HepG2 (cell line): Measurements from ENCODE around the gene ERVMER34-1. TPM values are rescaled to one million over a fixed set of nuclear protein-coding genes. Genes with fewer than 3 reads are reported as not detected.
A peak's percentile ranks its signal among the peaks of the same experiment; 100 is the strongest.

Source experiments
- ASH2L ChIP-seq: fragments of 300-600, 200-600 bp; sonication (generic); IDR thresholded peaks from 2 replicates; pipeline ENCODE4 v1.7.0; 2017; ENCODE audit warnings: low read depth, mild to moderate bottlenecking, moderate library complexity, mixed read lengths, low read length; ENCODE audit not compliant: insufficient read length
- CBFB ChIP-seq: sonication (generic); formaldehyde crosslinking; IDR thresholded peaks from 2 replicates; pipeline ENCODE4 v1.4.0; 2020; ENCODE audit warnings: missing genetic modification reagents
- JUNB ChIP-seq: sonication (generic); formaldehyde crosslinking; IDR thresholded peaks from 2 replicates; pipeline ENCODE4 v1.8.0; 2022; ENCODE audit warnings: missing genetic modification reagents, mild to moderate bottlenecking, borderline replicate concordance
- MTA1 ChIP-seq: sonication (generic); formaldehyde crosslinking; IDR thresholded peaks from 2 replicates; pipeline ENCODE4 v1.4.0; 2020; ENCODE audit warnings: missing genetic modification reagents, mild to moderate bottlenecking, borderline replicate concordance
- NR2F2 ChIP-seq: IDR thresholded peaks from 2 replicates; pipeline ENCODE4 v1.6.1; 2012; ENCODE audit warnings: low read depth, inconsistent platforms, borderline replicate concordance
- NR3C1 ChIP-seq: sonication (generic); formaldehyde crosslinking; IDR thresholded peaks from 2 replicates; pipeline ENCODE4 v1.4.0; 2020; ENCODE audit warnings: missing genetic modification reagents
- SPEN ChIP-seq: sonication (generic); formaldehyde crosslinking; IDR thresholded peaks from 2 replicates; pipeline ENCODE4 v1.5.1; 2020; ENCODE audit warnings: low read depth, mild to moderate bottlenecking, missing genetic modification reagents
- ZNF232 ChIP-seq: sonication (generic); formaldehyde crosslinking; IDR thresholded peaks from 2 replicates; pipeline ENCODE4 v1.4.0; 2020; ENCODE audit warnings: missing genetic modification reagents, borderline replicate concordance
- ZNF350 ChIP-seq: sonication (generic); formaldehyde crosslinking; IDR thresholded peaks from 2 replicates; pipeline ENCODE4 v1.4.0; 2020; ENCODE audit warnings: mild to moderate bottlenecking, low read depth, missing genetic modification reagents, borderline replicate concordance
- ZNF672 ChIP-seq: sonication (generic); formaldehyde crosslinking; IDR thresholded peaks from 2 replicates; pipeline ENCODE4 v1.8.1; 2022; ENCODE audit warnings: missing genetic modification reagents
- polyA plus RNA-seq, 8 experiments: library from polyadenylated mRNA; depleted of rRNA in 3 of 8; stranded (reverse) in 7 of 8; unstranded in 1 of 8; fragments of >200 nt; fragmentation: Illumina TruSeq in 4 of 8; extraction: Trizol in 4 of 8; gene quantifications; 2 replicates each; pipeline versions ENCODE4 v1.2.1 to v1.2.3, GENCODE V29; 2011 to 2016; ENCODE audit warnings: low read depth in 4 of 8, missing spikeins in 1 of 8, mixed read lengths in 1 of 8; ENCODE audit not compliant: insufficient read depth in 1 of 8
- total RNA-seq, 5 experiments: library from RNA; depleted of rRNA; stranded (reverse); fragments of >200 nt; fragmentation: Illumina TruSeq; extraction: Trizol; gene quantifications; 2 replicates each; pipeline ENCODE4 v1.2.3, GENCODE V29; 2016; ENCODE audit warnings: low read depth in 1 of 5
- TF ChIP-seq, protein P1 (sequence below): IDR thresholded peaks from 2 replicates; pipeline ENCODE4 v1.6.1; 2016; ENCODE audit warnings: low read depth
- TF ChIP-seq, protein P2 (sequence below): sonication (generic); formaldehyde crosslinking; IDR thresholded peaks from 2 replicates; pipeline ENCODE4 v1.4.0; 2020; ENCODE audit warnings: mild to moderate bottlenecking, missing genetic modification reagents
- TF ChIP-seq, protein P3 (sequence below): sonication (generic); formaldehyde crosslinking; IDR thresholded peaks from 2 replicates; pipeline ENCODE4 v1.8.0; 2022; ENCODE audit warnings: mild to moderate bottlenecking, missing genetic modification reagents, moderate library complexity
- TF ChIP-seq, protein P4 (sequence below): sonication (generic); formaldehyde crosslinking; IDR thresholded peaks from 2 replicates; pipeline ENCODE4 v1.4.0; 2020; ENCODE audit warnings: missing genetic modification reagents
- TF ChIP-seq, protein P5 (sequence below), 2 experiments: sonication (generic) in 1 of 2; formaldehyde crosslinking in 1 of 2; IDR thresholded peaks; 2 replicates each; pipeline versions ENCODE4 v1.5.1 to v1.6.1; 2011 to 2020; ENCODE audit warnings: borderline replicate concordance in 1 of 2, low read depth in 1 of 2, low read length in 1 of 2, mild to moderate bottlenecking in 1 of 2, missing genetic modification reagents in 1 of 2, moderate library complexity in 1 of 2

Gene ERVMER34-1
- total and polyA plus RNA-seq, 2 of the 13 experiments (the other 11 are each of a cell fraction or from before 2014, with no cell fraction given) = 0.04 to 0.35 TPM

DNA sequence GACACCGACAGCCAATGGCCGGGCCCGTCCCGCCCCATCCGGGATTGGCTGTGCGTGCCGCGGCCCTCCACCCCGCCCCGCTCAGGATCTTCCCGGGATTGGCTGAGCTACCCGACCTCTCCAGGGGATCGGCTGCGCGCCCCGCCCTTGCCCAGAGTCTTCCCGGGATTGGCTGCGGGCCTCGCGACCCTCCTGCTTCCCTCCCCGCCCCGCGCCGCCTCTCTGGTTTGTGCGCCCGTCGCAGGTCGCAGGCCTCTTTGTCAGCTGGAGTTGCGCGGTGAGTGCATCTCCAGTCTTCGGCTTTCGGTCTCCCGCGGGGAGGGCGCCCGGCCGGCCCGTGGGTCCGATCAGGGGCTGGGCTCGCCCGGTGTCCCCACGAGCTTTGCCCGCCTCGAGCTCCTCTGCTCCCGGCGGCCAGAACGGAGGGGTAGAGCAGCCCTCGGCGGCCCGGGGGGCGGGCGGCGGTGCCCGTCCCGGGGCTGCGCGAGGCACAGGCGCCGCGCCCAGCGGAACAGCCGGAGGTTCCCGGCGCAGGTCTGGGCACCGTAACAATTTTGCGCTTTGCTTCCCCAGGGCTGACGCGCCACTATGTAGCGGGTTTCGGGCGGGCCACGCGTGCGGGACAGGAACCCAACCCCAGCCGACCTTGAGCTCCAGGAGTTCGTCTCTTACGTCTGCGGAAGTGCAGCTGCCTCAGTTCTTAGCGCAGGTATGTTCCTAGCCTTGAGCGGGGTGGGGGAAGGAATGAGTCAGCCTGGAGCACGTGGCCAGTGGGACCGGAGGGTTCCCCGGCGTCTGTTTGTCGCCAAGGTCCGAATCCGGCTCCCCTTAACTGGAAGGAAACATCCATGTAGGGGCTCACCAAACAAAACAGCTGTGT, 38.7 kb downstream of the ERVMER34-1 start (continued):
- TF ChIP-seq, protein P1, sequence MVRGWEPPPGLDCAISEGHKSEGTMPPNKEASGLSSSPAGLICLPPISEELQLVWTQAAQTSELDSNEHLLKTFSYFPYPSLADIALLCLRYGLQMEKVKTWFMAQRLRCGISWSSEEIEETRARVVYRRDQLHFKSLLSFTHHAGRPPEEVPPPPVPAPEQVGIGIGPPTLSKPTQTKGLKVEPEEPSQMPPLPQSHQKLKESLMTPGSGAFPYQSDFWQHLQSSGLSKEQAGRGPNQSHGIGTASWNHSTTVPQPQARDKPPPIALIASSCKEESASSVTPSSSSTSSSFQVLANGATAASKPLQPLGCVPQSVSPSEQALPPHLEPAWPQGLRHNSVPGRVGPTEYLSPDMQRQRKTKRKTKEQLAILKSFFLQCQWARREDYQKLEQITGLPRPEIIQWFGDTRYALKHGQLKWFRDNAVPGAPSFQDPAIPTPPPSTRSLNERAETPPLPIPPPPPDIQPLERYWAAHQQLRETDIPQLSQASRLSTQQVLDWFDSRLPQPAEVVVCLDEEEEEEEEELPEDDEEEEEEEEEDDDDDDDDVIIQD (CRISPR knock-in tag) = peak; percentile 55
- TF ChIP-seq, protein P2, sequence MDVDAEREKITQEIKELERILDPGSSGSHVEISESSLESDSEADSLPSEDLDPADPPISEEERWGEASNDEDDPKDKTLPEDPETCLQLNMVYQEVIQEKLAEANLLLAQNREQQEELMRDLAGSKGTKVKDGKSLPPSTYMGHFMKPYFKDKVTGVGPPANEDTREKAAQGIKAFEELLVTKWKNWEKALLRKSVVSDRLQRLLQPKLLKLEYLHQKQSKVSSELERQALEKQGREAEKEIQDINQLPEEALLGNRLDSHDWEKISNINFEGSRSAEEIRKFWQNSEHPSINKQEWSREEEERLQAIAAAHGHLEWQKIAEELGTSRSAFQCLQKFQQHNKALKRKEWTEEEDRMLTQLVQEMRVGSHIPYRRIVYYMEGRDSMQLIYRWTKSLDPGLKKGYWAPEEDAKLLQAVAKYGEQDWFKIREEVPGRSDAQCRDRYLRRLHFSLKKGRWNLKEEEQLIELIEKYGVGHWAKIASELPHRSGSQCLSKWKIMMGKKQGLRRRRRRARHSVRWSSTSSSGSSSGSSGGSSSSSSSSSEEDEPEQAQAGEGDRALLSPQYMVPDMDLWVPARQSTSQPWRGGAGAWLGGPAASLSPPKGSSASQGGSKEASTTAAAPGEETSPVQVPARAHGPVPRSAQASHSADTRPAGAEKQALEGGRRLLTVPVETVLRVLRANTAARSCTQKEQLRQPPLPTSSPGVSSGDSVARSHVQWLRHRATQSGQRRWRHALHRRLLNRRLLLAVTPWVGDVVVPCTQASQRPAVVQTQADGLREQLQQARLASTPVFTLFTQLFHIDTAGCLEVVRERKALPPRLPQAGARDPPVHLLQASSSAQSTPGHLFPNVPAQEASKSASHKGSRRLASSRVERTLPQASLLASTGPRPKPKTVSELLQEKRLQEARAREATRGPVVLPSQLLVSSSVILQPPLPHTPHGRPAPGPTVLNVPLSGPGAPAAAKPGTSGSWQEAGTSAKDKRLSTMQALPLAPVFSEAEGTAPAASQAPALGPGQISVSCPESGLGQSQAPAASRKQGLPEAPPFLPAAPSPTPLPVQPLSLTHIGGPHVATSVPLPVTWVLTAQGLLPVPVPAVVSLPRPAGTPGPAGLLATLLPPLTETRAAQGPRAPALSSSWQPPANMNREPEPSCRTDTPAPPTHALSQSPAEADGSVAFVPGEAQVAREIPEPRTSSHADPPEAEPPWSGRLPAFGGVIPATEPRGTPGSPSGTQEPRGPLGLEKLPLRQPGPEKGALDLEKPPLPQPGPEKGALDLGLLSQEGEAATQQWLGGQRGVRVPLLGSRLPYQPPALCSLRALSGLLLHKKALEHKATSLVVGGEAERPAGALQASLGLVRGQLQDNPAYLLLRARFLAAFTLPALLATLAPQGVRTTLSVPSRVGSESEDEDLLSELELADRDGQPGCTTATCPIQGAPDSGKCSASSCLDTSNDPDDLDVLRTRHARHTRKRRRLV = no peak
- TF ChIP-seq, protein P3, sequence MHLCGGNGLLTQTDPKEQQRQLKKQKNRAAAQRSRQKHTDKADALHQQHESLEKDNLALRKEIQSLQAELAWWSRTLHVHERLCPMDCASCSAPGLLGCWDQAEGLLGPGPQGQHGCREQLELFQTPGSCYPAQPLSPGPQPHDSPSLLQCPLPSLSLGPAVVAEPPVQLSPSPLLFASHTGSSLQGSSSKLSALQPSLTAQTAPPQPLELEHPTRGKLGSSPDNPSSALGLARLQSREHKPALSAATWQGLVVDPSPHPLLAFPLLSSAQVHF = peak; percentile 62; the same call in 1 of the 2 replicates
- TF ChIP-seq ZNF672 (0 out of 2 replicates have a peak, but pooled peaks have one; percentile 62), CBFB (CRISPR knock-in tag) (peak; percentile 12; the same call in 1 of the 2 replicates), ZNF350 (CRISPR knock-in tag) (peak; percentile 81; the same call in 1 of the 2 replicates), ZNF232 (no peak; the same call in 1 of the 2 replicates), ASH2L (peak; percentile 84), MTA1 (CRISPR knock-in tag) (peak; percentile 60; the same call in 1 of the 2 replicates), NR3C1 (CRISPR knock-in tag) (no peak), SPEN (CRISPR knock-in tag) (peak; percentile 76; the same call in 1 of the 2 replicates), JUNB (CRISPR knock-in tag) (peak; percentile 54; the same call in 1 of the 2 replicates), NR2F2 (no peak)
- TF ChIP-seq, protein P4, sequence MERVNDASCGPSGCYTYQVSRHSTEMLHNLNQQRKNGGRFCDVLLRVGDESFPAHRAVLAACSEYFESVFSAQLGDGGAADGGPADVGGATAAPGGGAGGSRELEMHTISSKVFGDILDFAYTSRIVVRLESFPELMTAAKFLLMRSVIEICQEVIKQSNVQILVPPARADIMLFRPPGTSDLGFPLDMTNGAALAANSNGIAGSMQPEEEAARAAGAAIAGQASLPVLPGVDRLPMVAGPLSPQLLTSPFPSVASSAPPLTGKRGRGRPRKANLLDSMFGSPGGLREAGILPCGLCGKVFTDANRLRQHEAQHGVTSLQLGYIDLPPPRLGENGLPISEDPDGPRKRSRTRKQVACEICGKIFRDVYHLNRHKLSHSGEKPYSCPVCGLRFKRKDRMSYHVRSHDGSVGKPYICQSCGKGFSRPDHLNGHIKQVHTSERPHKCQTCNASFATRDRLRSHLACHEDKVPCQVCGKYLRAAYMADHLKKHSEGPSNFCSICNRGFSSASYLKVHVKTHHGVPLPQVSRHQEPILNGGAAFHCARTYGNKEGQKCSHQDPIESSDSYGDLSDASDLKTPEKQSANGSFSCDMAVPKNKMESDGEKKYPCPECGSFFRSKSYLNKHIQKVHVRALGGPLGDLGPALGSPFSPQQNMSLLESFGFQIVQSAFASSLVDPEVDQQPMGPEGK (CRISPR knock-in tag) = peak; percentile 63
- TF ChIP-seq, protein P5, sequence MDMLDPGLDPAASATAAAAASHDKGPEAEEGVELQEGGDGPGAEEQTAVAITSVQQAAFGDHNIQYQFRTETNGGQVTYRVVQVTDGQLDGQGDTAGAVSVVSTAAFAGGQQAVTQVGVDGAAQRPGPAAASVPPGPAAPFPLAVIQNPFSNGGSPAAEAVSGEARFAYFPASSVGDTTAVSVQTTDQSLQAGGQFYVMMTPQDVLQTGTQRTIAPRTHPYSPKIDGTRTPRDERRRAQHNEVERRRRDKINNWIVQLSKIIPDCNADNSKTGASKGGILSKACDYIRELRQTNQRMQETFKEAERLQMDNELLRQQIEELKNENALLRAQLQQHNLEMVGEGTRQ (IDR thresholded peaks at IDR 0.05; ENCODE audit: low read depth, low read length) = peak; percentile 58
- TF ChIP-seq, protein P5 (CRISPR knock-in tag; IDR thresholded peaks at IDR 0.05; ENCODE audit: borderline replicate concordance) = no peak; the same call in 1 of the 2 replicates
